Neutrophil (primary cell): ENCODE data around the gene MMP2.

Experiments
- H3K27ac ChIP-seq: fragments of 200-600 bp; sonication (generic); 2 replicates; pipeline ENCODE4 v1.5.1; 2016; ENCODE audit warnings: mild to moderate bottlenecking, moderate library complexity
- H3K27me3 ChIP-seq: fragments of 200-600 bp; sonication (generic); 2 replicates; pipeline ENCODE4 v1.6.0; 2016; ENCODE audit warnings: mild to moderate bottlenecking
- H3K36me3 ChIP-seq: fragments of 200-600 bp; sonication (generic); 2 replicates; pipeline ENCODE4 v1.5.1; 2017
- H3K4me1 ChIP-seq, 2 experiments: fragments of 200-600 bp in 1 of 2; sonication (generic) in 1 of 2; 1 replicate in 1 of 2; 2 replicates in 1 of 2; pipeline versions ENCODE4 v1.5.1 to v1.6.1; 2013 to 2016; ENCODE audit warnings: low read depth in 1 of 2, low read length in 1 of 2, mild to moderate bottlenecking in 1 of 2, moderate library complexity in 1 of 2; ENCODE audit not compliant: control insufficient read depth in 1 of 2, insufficient read depth in 1 of 2
- H3K4me3 ChIP-seq, 2 experiments: fragments of 200-600 bp in 1 of 2; sonication (generic) in 1 of 2; 1 replicate in 1 of 2; 2 replicates in 1 of 2; pipeline ENCODE4 v1.5.1; 2013 to 2016; ENCODE audit warnings: low read depth in 1 of 2, low read length in 1 of 2, mild to moderate bottlenecking in 1 of 2, moderate library complexity in 1 of 2
- H3K9me3 ChIP-seq: fragments of 200-600 bp; sonication (generic); 2 replicates; pipeline ENCODE4 v1.5.1; 2016
- CTCF ChIP-seq: fragments of 200-600 bp; sonication (generic); IDR thresholded peaks from 2 replicates; pipeline ENCODE4 v1.5.1; 2016; ENCODE audit warnings: antibody characterized with exemption

Gene MMP2

GRCh38 chr16:55465077-55465896 lies 13.7 kb upstream of the MMP2 start:
- no peaks in the 10 kb centered on the region for H3K36me3 ChIP-seq
- H3K4me1 ChIP-seq, result peaks cover 0 to 4% of the 10 kb centered on the region in 2 experiments
- H3K9me3 ChIP-seq, result no peaks in the 10 kb centered on the region
- H3K4me3 ChIP-seq, result no peak overlapping the region
- TF ChIP-seq CTCF, result peak; percentile 99
- H3K27me3 ChIP-seq, result no peaks in the 10 kb centered on the region
- H3K27ac ChIP-seq, result no peak overlapping the region

DNA sequence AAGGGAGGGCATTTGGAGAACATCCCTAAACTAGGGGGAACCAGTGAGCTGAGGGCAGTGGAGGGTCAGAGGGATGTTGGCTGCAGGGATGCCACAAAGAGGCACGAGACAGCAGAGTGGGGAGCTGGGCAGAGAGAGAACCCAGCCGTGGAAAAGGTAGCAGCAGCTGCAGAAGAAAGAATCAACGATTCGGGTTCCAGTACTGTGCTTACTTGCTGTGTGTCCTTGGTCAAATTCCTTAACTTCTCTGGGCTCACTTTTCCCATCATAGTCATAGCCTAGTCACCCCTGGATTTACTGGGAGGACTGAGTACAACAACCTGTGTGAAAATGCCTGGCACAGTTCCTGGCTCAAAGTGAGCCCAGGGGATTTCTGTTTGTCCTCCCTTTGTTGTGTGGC lies 12.8 kb upstream of the MMP2 start:
- no peak for TF ChIP-seq CTCF
- peaks cover 0 to 4% of the 10 kb centered on the region in 2 experiments for H3K4me1 ChIP-seq

GRCh38 chr16:55467898-55468297 lies 11.1 kb upstream of the MMP2 start:
- no peak overlapping the region for H3K4me3 ChIP-seq
- peaks cover 6% of the 10 kb centered on the region for H3K27me3 ChIP-seq
- H3K4me1 ChIP-seq, result peaks cover 0 to 4% of the 10 kb centered on the region in 2 experiments
- no peaks in the 10 kb centered on the region for H3K9me3 ChIP-seq
- no peak for TF ChIP-seq CTCF
- H3K36me3 ChIP-seq, result no peaks in the 10 kb centered on the region
- H3K27ac ChIP-seq, result no peak overlapping the region

More for the DNA sequence above, 12.8 kb upstream of the MMP2 start:
- no peaks in the 10 kb centered on the region for H3K36me3 ChIP-seq
- no peaks in the 10 kb centered on the region for H3K9me3 ChIP-seq
- no peaks in the 10 kb centered on the region for H3K27me3 ChIP-seq
- H3K4me3 ChIP-seq, result no peak overlapping the region
- no peak overlapping the region for H3K27ac ChIP-seq

DNA sequence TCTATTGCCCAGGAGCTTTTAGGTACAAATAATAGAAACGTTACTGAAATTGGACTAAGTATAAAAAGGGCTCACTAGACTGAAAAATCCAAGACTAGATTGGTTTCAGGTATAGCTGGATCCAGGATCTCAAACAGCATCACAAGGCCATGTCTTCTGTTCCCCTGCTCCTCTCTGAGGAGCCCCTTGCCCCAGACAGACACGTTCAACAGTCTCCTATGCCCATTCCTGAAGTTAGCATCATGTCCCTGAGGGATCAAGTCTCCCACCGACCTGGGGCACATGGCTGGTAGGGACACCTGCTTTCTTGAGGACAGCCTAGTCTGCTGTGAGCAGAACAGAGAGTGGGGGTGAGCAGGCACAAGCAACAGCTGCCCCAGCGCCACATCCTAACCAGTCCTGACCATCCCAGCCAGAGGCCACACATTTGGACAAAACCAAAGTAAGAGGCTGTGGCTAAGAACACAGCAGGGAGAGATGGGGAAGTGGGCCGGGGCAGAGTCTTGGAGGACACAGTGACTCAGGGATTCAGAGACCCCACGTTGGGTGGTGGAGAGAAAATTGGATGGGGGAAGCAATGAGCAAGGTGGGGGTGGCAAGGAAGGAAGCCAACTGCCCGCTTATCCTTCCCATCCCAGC lies 10.5 kb upstream of the MMP2 start:
- Histone ChIP-seq H3K4me3 (no peak overlapping the region), H3K9me3 (no peaks in the 10 kb centered on the region), H3K4me1 (peaks cover 0 to 4% of the 10 kb centered on the region in 2 experiments), H3K27me3 (peaks cover 6% of the 10 kb centered on the region), H3K36me3 (no peaks in the 10 kb centered on the region), H3K27ac (no peak overlapping the region)
- TF ChIP-seq CTCF, result no peak

GRCh38 chr16:55469821-55470532 lies 9.0 kb upstream of the MMP2 start:
- no peak overlapping the region for H3K27ac ChIP-seq
- no peaks in the 10 kb centered on the region for H3K36me3 ChIP-seq
- peaks cover 0 to 4% of the 10 kb centered on the region in 2 experiments for H3K4me1 ChIP-seq
- H3K27me3 ChIP-seq, result peaks cover 6% of the 10 kb centered on the region
- no peaks in the 10 kb centered on the region for H3K9me3 ChIP-seq
- H3K4me3 ChIP-seq, result no peak overlapping the region
- no peak for TF ChIP-seq CTCF
